ENCODE measurements around the gene GRID1. TPM values are rescaled to one million over a fixed set of nuclear protein-coding genes. Genes with fewer than 3 reads are reported as not detected.
A peak's percentile ranks its signal among the peaks of the same experiment; 100 is the strongest.

The GRID1 gene
- total RNA-seq, 1 donor from 2014 or later = 9.2 TPM

DNA sequence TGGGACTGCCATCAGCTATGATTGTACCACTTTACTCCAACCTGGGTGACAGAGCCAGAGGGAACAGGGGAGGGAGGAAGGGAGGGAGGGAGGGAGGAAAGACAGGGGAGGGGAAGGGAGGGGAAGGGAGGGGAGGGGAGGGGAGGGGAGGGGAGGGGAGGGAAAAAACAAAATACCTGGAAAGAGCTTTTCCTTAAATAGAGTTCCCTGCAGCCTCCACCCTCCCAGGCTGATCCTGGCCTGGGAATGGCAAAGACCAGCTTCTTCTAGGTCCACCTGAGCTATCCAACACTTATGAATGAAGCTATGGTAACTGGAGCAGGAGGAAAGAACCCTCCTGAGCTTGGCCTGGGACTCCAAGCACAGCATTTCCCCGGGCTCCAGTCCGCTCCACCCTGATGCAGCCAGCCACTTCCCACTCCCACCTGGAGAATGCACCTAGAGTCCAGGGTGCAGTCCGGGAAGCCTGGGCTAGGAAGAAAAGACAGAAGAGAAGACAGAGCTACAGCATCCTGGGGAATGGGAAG lies 66.1 kb downstream of the GRID1 start:
- Mint-ChIP-seq H3K27me3 (peaks cover 13% of the 10 kb centered on the region), H3K4me1 (ENCODE audit: unreplicated experiment) (no peaks in the 10 kb centered on the region), H3K27ac (no peak overlapping the region), H3K4me3 (no peak overlapping the region), H3K9me3 (no peaks in the 10 kb centered on the region), H3K36me3 (no peaks in the 10 kb centered on the region)
- no peak for TF ChIP-seq CTCF (conservative IDR thresholded peaks at IDR 0.05)
- no peak for DNase-seq (ENCODE audit: extremely low spot score, unreplicated experiment)

- DNase-seq (ENCODE audit: extremely low spot score, unreplicated experiment) = peak; percentile 10
- Mint-ChIP-seq H3K27me3 (peaks cover 16% of the 10 kb centered on the region), H3K4me3 (no peak overlapping the region)
These were observed 67.0 kb downstream of the GRID1 start for GRCh38 chr10:86299562-86299961.

GRCh38 chr10:86298501-86299001 lies 68.0 kb downstream of the GRID1 start:
- H3K27ac Mint-ChIP-seq = no peak overlapping the region
- H3K36me3 Mint-ChIP-seq = no peaks in the 10 kb centered on the region
- H3K27me3 Mint-ChIP-seq = peaks cover 22% of the 10 kb centered on the region
- DNase-seq (ENCODE audit: extremely low spot score, unreplicated experiment) = peak; percentile 50
- H3K9me3 Mint-ChIP-seq = no peaks in the 10 kb centered on the region
- H3K4me3 Mint-ChIP-seq = no peak overlapping the region
- no peaks in the 10 kb centered on the region for H3K4me1 Mint-ChIP-seq (ENCODE audit: unreplicated experiment)
- no peak for TF ChIP-seq CTCF (conservative IDR thresholded peaks at IDR 0.05)

More at GRCh38 chr10:86299562-86299961, 67.0 kb downstream of the GRID1 start:
- no peaks in the 10 kb centered on the region for H3K36me3 Mint-ChIP-seq
- H3K9me3 Mint-ChIP-seq = no peaks in the 10 kb centered on the region
- no peak overlapping the region for H3K27ac Mint-ChIP-seq
- no peaks in the 10 kb centered on the region for H3K4me1 Mint-ChIP-seq (ENCODE audit: unreplicated experiment)
- no peak for TF ChIP-seq CTCF (conservative IDR thresholded peaks at IDR 0.05)

- Mint-ChIP-seq H3K9me3 (no peaks in the 10 kb centered on the region), H3K27ac (no peak overlapping the region), H3K4me1 (ENCODE audit: unreplicated experiment) (no peaks in the 10 kb centered on the region)
These were observed 70.8 kb downstream of the GRID1 start for GRCh38 chr10:86295791-86296190.

DNA sequence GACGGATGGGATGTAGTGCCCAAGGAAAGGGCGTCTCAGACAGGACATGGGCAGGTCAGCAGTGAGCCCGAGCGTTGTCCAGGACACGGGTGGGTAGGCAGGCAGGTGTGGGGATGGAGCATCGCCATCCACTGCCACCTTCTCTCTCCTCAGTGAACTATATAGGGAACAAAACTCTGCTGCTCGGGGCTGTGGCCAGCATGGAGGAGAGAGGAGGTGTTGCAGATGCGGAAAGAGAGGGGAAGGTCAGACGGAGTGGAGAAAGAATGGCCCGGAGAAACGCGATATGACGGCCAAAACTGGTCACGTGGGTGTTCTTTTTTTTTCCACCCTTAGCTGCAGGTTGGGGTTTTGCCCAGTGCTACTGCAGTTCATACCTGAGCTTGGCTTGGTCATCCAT lies 71.2 kb downstream of the GRID1 start:
- Mint-ChIP-seq H3K4me3 (no peak overlapping the region), H3K4me1 (ENCODE audit: unreplicated experiment) (no peaks in the 10 kb centered on the region), H3K27me3 (peaks cover 22% of the 10 kb centered on the region), H3K36me3 (no peaks in the 10 kb centered on the region), H3K9me3 (no peaks in the 10 kb centered on the region), H3K27ac (no peak overlapping the region)
- peak; percentile 29 for DNase-seq (ENCODE audit: extremely low spot score, unreplicated experiment)
- TF ChIP-seq CTCF (conservative IDR thresholded peaks at IDR 0.05) = no peak

More at GRCh38 chr10:86295791-86296190, 70.8 kb downstream of the GRID1 start:
- DNase-seq (ENCODE audit: extremely low spot score, unreplicated experiment) = peak; percentile 40
- H3K36me3 Mint-ChIP-seq = no peaks in the 10 kb centered on the region
- no peak for TF ChIP-seq CTCF (conservative IDR thresholded peaks at IDR 0.05)
- peaks cover 22% of the 10 kb centered on the region for H3K27me3 Mint-ChIP-seq
- no peak overlapping the region for H3K4me3 Mint-ChIP-seq

All from type B pancreatic cell (in vitro differentiated cells).